H54 (cell line): ENCODE measurements around the gene ZNHIT2.
"Not testable (repeated sequence)": the region's sequence is repeated elsewhere in the genome, so short reads cannot be mapped to it uniquely, and the experiment has no call there.

Experiments used
- DNase-seq: peaks from one replicate; pipeline ENCODE4 v3.0.0; 2011; ENCODE audit warnings: low spot score, mixed read lengths; ENCODE audit not compliant: insufficient read length
- FAIRE-seq: peaks from 3 replicates; lab custom pipeline; 2011; peaks lifted over from hg19 to GRCh38; lab: Jason Lieb, UNC
- POLR2A ChIP-seq: IDR thresholded peaks from 2 replicates; pipeline ENCODE4 v1.6.1; 2011; ENCODE audit warnings: low read depth, mild to moderate bottlenecking, low read length

ZNHIT2 gene

GRCh38 chr11:65130631-65131416, 13.3 kb upstream of the ZNHIT2 start:
- FAIRE-seq (no peak), DNase-seq (no peak)
- TF ChIP-seq POLR2A = no peak

GRCh38 chr11:65129649-65130441, 12.3 kb upstream of the ZNHIT2 start:
- FAIRE-seq (no peak), DNase-seq (no peak)
- TF ChIP-seq POLR2A = no peak

- DNase-seq = no peak
- no peak for TF ChIP-seq POLR2A
- FAIRE-seq = no peak
These were observed 11.0 kb upstream of the ZNHIT2 start for GRCh38 chr11:65128182-65129145.

GRCh38 chr11:65127473-65128181, 10.1 kb upstream of the ZNHIT2 start:
- FAIRE-seq (no peak), DNase-seq (no peak)
- no peak for TF ChIP-seq POLR2A

- DNase-seq = no peak
- no peak for FAIRE-seq
- no peak for TF ChIP-seq POLR2A
These were observed 9.2 kb upstream of the ZNHIT2 start for GRCh38 chr11:65126624-65127274.

GRCh38 chr11:65125197-65126056, 7.9 kb upstream of the ZNHIT2 start:
- FAIRE-seq = no peak

GRCh38 chr11:65124480-65125196, 7.1 kb upstream of the ZNHIT2 start:
- no peak for TF ChIP-seq POLR2A
- DNase-seq = no peak
- no peak for FAIRE-seq

More at GRCh38 chr11:65125197-65126056, 7.9 kb upstream of the ZNHIT2 start:
- DNase-seq = no peak
- TF ChIP-seq POLR2A = no peak

- peak; percentile 97 for TF ChIP-seq POLR2A
- DNase-seq (peak; percentile 97), FAIRE-seq (peak; percentile 6)
These were observed 4.6 kb upstream of the ZNHIT2 start, which contains the start of the genes FAU and MRPL49 for GRCh38 chr11:65121865-65122696. Gene FAU, minus strand, starts transcription at chr11:65122134. Its CDS starts 321 bp downstream, at chr11:65121813. Gene MRPL49, plus strand, starts transcription at chr11:65122321. Its CDS starts 26 bp downstream, at chr11:65122347.

GRCh38 chr11:65121447-65121864, 4.0 kb upstream of the ZNHIT2 start:
- TF ChIP-seq POLR2A = no peak
- DNase-seq = no peak
- FAIRE-seq = no peak

- DNase-seq (no peak), FAIRE-seq (no peak)
- no peak for TF ChIP-seq POLR2A
These were observed 3.3 kb upstream of the ZNHIT2 start for GRCh38 chr11:65120831-65121230.

- FAIRE-seq (no peak), DNase-seq (no peak)
These were observed 2.1 kb upstream of the ZNHIT2 start for GRCh38 chr11:65119670-65119995.

GRCh38 chr11:65118891-65119669, 1.6 kb upstream of the ZNHIT2 start:
- DNase-seq, FAIRE-seq: not testable (repeated sequence)

More at GRCh38 chr11:65119670-65119995, 2.1 kb upstream of the ZNHIT2 start:
- no peak for TF ChIP-seq POLR2A
